Dermis microvascular lymphatic vessel endothelial cell (primary cell): Measurements from ENCODE around the gene IL23A. TPM values are rescaled to one million over a fixed set of nuclear protein-coding genes. Genes with fewer than 3 reads are reported as not detected.
"Not testable (repeated sequence)": the region's sequence is repeated elsewhere in the genome, so short reads cannot be mapped to it uniquely, and the experiment has no call there.

ENCODE experiments used
- DNase-seq, 2 donors: peaks; one replicate each; pipeline versions ENCODE4 v3.0.0 to v3.0.0-alpha.2; 2010; ENCODE audit warnings: low read depth in 2 of 2
- total RNA-seq: library from RNA; depleted of rRNA; stranded (reverse); fragments of >200 nt; gene quantifications from 2 replicates; pipeline ENCODE4 v1.2.1, GENCODE V29; 2014

The IL23A gene
- total RNA-seq, 1 donor from 2014 or later: 0.13 TPM

DNA sequence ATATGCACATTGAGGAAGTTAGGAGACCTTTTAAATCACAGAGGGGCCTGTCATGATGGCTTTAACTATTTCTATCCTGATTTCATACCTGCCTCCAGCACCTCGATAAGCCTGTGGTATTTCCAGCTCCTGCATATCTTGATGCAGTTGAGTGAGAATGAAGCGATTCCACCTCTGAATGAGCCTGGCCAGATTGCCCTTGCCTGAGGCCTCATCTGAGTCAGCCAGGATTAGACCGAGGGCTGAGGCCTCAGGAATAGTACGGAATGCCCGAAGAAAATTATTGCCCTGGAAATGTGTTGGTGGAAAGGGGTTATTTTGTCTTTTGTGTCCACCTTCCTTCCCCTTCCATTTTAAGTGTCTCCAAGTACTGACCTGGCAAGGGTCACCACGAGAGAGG lies 14.5 kb upstream of the IL23A start:
- no peak for DNase-seq

- no peak for DNase-seq
Observed at GRCh38 chr12:56326126-56326525, 12.6 kb upstream of the IL23A start.

DNA sequence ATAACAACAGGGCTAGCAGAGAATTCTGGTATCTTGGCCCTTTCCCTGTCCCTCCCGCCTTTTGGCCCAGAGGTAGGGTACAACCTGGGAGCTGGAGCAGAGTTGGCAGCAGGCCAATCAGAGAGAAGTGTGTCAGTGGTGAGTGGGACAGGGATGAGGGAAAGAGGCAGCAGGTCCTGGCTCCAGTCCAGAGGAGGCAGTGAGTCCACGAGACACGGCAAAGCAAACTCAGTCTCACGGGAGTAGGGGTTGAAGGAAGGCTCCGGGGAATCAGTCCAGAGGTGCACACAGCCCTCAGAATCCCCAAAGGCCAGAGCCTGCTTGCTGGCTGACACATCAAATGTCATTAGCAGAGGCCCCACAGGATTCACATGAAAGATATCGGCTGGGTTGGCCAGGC lies 12.2 kb upstream of the IL23A start:
- DNase-seq: no peak

DNA sequence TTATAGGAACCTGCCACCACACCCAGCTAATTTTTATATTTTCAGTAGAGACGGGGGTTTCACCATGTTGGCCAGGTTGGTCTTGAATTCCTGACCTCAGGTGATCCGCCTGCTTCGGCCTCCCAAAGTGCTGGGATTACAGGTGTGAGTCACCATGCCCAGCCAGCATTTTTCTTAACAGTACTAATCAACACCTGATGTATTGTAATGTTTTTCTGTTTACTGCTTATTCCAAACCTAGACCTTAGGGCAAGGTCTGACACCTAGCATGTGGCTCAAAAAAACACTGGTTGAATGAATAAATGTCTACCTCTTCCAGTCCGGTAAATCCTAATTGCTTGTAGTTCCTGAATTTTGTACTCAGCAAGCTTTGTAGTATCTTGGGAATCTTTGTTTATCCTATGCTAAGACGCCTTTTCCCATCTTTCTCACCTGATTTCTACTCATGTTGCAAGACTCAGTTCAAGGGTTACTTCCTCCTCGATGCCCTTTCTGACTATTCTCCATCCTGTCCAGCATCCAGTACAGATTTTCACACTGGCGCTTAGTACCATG lies 7.7 kb upstream of the IL23A start:
- DNase-seq: no peak

DNA sequence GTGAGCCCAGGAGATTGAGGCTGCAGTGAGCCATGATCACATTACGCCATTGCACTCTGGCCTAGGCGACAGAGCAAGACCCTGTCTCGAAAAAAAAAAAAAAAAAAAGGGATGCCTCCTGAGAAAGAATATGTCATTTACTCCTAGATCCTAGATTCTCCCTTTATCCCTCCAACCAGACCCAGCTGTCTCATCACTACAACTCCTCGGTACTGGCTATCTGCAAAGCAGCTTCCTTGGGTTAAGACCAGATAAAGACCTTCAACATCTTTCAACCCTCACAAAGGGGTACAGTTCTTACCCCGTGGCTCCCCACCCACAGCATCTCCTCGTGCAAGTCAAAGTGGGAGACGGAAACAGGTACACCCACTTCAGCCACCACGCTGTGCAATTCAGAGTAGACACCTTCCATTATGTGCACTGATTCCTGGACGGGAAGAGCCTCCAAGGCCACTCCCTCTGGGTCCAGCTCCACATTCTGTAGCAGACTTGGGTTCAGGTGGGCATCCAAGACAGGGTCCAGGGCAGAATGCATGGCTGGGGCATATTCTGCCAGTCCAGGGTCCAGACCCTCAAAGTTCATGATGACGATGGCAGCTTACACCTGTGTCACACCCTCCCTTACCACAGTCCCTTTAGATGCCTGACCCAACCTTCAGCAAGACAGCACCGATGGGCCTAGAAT lies 6.0 kb upstream of the IL23A start:
- no peak for DNase-seq

DNA sequence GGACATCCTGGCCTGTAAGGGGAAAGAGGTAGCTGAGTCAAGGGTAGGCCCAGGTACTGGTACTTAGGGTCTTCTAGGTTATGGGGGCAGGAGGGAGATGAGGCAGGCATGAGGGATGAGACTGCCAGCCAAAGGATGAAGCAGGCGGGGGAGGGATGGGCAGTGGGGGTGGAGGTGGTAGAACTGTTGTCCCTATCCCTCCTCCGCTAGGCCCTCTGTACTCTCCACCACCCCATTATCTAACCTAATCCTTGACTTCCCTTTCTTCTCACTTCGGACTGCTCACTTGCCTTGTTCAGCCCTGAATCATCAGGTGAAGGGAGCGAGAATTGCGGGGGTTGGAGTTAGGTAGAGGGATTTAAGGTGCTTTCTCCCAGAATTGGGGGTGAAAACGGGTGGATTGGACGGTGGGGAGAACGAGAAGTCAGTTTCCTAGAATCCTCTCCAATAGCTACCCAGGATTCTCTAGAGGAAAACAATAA lies 5.4 kb upstream of the IL23A start:
- DNase-seq: no peak

DNA sequence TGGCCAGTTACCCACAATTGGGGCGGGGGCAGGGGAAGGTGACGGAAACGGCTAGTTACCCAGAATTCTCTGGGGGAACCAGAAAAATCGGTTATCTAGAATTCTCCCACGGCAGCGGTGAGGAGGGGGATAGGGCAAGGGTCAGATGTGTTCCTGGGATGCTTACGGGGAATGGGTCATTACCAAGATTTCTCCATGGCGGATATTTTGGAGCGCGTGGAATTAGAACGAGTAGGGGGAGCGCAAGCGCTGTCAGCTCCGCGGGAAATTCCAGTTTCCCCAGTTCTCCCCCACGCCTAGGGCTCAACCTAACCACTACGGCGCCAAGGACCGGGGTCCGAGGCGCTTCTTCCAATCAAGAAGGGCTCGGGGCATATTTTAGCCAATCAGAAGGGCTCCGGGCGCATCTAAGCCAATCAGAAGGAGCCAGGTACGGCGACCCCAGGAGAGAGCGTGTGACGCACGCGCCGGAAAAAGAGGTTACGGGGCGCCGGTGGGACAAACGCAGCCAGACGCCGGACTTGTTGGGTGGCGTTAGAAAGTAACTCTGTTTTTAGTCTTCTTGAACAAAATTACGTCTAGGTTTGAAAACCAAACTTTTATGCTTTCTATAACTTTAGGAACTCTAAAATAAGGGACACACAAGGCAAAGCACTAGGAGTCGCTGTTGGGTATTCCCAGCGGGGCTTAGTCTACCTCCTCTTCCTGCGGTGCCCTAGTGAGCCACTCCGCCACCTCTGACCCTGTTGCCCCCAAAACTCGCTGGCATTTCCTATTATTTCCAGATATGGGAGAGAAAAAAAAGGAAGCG lies 4.8 kb upstream of the IL23A start, which contains the start of gene PAN2:
Gene PAN2 (minus strand): TSS at position 322 of the 811 bp plus-strand sequence. CDS start 906 bp downstream, outside the sequence.
- DNase-seq: peak; percentile 93 to 99

GRCh38 chr12:56334490-56334793 lies 4.2 kb upstream of the IL23A start:
- no peak for DNase-seq

- DNase-seq: not testable (repeated sequence)
Observed at GRCh38 chr12:56335527-56335926, 3.2 kb upstream of the IL23A start.

GRCh38 chr12:56336361-56337167 lies 2.1 kb upstream of the IL23A start:
- DNase-seq: no peak

DNA sequence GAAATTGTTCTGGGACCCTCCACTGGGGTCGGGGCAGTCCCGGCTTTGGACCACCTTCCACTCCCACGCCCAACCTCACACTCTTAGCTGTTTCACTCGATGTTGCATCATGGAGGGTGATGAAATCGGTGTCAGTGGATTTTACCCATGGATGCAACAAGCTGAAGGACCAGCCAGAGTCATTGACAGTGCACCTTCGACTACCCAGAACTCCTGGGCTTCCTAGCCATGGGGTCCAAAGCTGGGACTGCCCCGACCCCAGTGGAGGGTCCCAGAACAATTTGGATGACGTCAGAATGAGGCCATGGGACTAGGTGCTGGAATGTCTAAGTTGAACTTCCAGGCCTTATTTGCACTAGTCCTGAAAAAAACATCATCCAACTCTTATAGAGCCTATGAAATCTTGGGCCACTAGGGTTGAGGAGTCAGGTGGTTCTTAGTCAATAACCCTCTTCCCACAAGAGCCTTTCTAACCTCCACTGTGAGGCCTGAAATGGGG lies 882 bp upstream of the IL23A start:
- DNase-seq: no peak

DNA sequence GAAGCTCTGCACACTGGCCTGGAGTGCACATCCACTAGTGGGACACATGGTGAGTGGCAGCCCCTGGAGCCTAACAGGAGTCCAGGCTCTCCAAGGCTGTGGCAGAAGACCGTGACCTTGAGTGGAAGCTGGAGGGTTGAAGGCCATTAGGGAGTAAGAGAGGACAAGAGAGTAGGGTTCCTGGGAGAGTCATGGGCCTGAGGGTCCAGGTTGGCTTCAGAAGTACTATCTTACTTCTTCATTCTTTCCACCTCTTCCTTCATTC lies 406 bp downstream of the IL23A start:
- DNase-seq: no peak

DNA sequence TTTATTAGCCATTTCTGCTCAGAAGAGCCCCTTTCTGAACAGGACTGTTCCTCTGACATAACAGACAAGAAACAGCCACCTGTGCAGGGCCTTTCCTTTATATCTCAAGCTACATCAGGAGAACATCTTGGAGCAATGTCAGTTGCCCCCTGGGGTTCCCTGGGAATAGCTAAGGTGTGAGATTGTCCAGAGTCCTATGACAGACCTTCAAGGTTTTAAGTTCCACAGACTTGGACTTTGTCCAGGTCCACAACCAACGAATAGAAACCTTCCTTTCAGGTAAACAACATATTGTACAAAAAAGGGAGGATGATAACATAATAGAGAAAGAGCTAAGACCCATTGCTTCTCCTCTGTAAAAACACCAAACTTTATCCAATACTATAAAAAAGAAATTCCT lies 2.9 kb downstream of the IL23A start:
- DNase-seq: no peak

GRCh38 chr12:56342290-56342689 lies 3.6 kb downstream of the IL23A start:
- not testable (repeated sequence) for DNase-seq

GRCh38 chr12:56346675-56347074 lies 8.0 kb downstream of the IL23A start:
- peak in 1 of 2 donors; percentile 26 for DNase-seq

GRCh38 chr12:56347255-56347654 lies 8.6 kb downstream of the IL23A start:
- not testable (repeated sequence) for DNase-seq

DNA sequence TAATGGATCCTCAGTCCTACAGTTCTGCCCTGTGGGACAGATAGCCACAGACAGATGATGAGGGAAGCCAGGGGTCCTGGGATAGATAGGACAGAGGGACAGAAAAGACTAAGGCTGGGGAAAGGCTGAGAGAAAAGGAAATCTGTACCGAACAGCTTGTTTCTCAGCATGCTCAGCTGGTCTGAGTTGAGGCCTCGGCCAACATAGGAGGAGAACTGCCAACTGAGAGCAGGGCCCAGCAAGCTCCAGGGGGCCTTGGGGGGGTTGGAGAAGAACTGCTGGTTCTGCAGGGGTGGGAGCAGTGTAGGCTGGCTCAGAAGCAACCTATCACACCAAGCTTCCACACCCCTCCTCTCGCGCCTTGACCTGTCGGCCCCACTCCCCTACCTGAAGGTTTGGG lies 10.1 kb downstream of the IL23A start:
- DNase-seq: no peak

DNA sequence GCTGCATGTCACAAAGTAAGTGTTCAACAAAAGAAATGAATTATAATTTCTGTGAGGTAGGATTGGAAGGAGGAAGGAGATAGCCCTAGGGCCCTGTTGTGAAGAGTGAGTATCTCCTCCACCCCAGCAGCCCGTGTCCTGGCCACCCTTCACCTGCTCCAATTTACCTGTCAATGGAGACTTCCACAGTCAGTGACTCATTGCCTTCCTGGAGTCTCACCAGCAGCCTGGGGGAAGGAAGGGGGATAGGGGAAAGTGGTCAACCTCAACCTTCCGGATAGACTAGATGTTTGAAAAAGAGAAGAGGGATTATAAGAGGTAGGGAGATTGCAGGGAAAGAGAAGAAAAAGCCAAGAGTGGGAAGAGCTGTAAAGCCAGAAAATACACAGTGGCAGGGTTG lies 12.0 kb downstream of the IL23A start:
- no peak for DNase-seq

- no peak for DNase-seq
Observed at GRCh38 chr12:56351325-56351724, 12.6 kb downstream of the IL23A start.

DNA sequence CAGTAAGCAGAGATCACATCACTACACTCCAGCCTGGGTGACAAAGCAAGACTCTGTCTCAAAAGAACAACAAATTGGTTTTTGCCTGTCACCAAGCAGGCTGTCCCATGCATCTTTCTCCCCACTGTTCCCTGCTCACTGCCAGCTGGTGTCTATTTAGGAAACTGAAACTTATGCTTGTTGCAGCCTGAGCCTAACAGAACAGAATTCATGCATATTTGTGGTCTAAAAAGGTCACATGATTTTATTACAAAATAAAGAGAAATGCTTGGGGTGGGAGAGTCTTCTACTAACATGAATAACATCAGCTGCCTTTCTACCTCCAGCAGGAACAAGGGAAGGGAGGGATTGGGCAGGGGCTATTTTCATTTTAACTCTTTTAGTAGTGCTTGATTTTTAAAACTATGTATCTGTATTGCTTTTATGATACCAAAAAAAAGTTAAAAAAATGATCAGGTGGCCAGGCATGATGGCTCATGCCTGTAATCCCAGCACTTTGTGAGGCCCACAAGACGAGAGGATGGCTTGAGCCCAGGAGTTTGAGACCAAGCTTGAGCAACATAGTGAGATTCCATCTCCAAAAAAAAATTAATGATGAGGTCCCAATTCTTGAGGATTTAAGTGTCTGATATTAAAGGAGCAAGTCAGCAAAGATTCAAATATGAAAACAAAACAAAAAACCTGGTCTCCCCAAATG lies 20.3 kb downstream of the IL23A start:
- no peak for DNase-seq
